ENCODE data around the gene LSM12.

GRCh38 chr17:44084921-44085320 lies 18.4 kb upstream of the LSM12 start:
- TF ChIP-seq CTCF (IDR thresholded peaks at IDR 0.05) (no peak), POLR2A (IDR thresholded peaks at IDR 0.05) (no peak)

Measured in lower leg skin (tissue), 3 donors.